ENCODE data around the gene UCP2.

Gene UCP2

GRCh38 chr11:73949912-73950311 lies 32.7 kb downstream of the UCP2 start:
- POLR2A ChIA-PET = no interaction called here
- no peak for TF ChIP-seq CTCF (IDR thresholded peaks at IDR 0.05; ENCODE audit: control extremely low read depth, extremely low read depth, low read depth, missing control alignments)

GRCh38 chr11:73949246-73949645 lies 33.4 kb downstream of the UCP2 start:
- CTCF ChIA-PET = interaction anchor here (4.2 kb wide), 1 partner anchor 15 kb away, joined by 15 read pairs; no protein-coding TSS in a partner anchor
- POLR2A ChIA-PET = no interaction called here
- no peak for DNase-seq (ENCODE audit: extremely low spot score)
- TF ChIP-seq CTCF (IDR thresholded peaks at IDR 0.05; ENCODE audit: control extremely low read depth, extremely low read depth, low read depth, missing control alignments) = no peak

More at GRCh38 chr11:73949912-73950311, 32.7 kb downstream of the UCP2 start:
- CTCF ChIA-PET = interaction anchor here (0.8 to 4.2 kb wide), 2 partner anchors 8 to 14 kb away, joined by 3 to 15 read pairs; no protein-coding TSS in a partner anchor
- DNase-seq (ENCODE audit: extremely low spot score) = no peak

- no peak for DNase-seq (ENCODE audit: extremely low spot score)
- POLR2A ChIA-PET = interaction anchor here (0.6 kb wide), 1 partner anchor 36 kb away, joined by 5 read pairs; the partner anchor contains the start of gene UCP2
- CTCF ChIA-PET = interaction anchor here (1.2 to 4.2 kb wide), 2 partner anchors 13 to 17 kb away, joined by 3 to 15 read pairs; no protein-coding TSS in a partner anchor
- no peak for TF ChIP-seq CTCF (IDR thresholded peaks at IDR 0.05; ENCODE audit: control extremely low read depth, extremely low read depth, low read depth, missing control alignments)
Observed at GRCh38 chr11:73946798-73947458, 35.7 kb downstream of the UCP2 start.

- no peak for TF ChIP-seq CTCF (IDR thresholded peaks at IDR 0.05; ENCODE audit: control extremely low read depth, extremely low read depth, low read depth, missing control alignments)
- DNase-seq (ENCODE audit: extremely low spot score) = no peak
- CTCF ChIA-PET = interaction anchor here (1.2 kb wide), 1 partner anchor 14 kb away, joined by 3 read pairs; no protein-coding TSS in a partner anchor
- POLR2A ChIA-PET = no interaction called here
Observed at GRCh38 chr11:73945396-73945795, 37.2 kb downstream of the UCP2 start.

GRCh38 chr11:73944901-73945300 lies 37.7 kb downstream of the UCP2 start:
- POLR2A ChIA-PET = no interaction called here
- CTCF ChIA-PET = no interaction called here
- no peak for DNase-seq (ENCODE audit: extremely low spot score)
- TF ChIP-seq CTCF (IDR thresholded peaks at IDR 0.05; ENCODE audit: control extremely low read depth, extremely low read depth, low read depth, missing control alignments) = no peak

GRCh38 chr11:73944085-73944484 lies 38.6 kb downstream of the UCP2 start:
- no peak for TF ChIP-seq CTCF (IDR thresholded peaks at IDR 0.05; ENCODE audit: control extremely low read depth, extremely low read depth, low read depth, missing control alignments)
- POLR2A ChIA-PET = no interaction called here
- no peak for DNase-seq (ENCODE audit: extremely low spot score)
- CTCF ChIA-PET = interaction anchor here (1.0 kb wide), 1 partner anchor 12 kb away, joined by 3 read pairs; no protein-coding TSS in a partner anchor
